Measurements from ENCODE around the gene FADS3. TPM values are rescaled to one million over a fixed set of nuclear protein-coding genes. Genes with fewer than 3 reads are reported as not detected.

FADS3 gene
- total and polyA plus RNA-seq, 9 of the 15 experiments (the other 6 are each of a cell fraction or from before 2014, with no cell fraction given) = 0.97 to 148 (median 92.7) TPM

- no peak for TF ChIP-seq SREBF2 (CRISPR knock-in tag; IDR thresholded peaks at IDR 0.05)
- no peak for TF ChIP-seq CHAMP1 (IDR thresholded peaks at IDR 0.05)
- TF ChIP-seq ZNF253 (CRISPR knock-in tag; conservative IDR thresholded peaks at IDR 0.05) = no peak
- no peak for TF ChIP-seq PTRF (tag; IDR thresholded peaks at IDR 0.05)
- peak; percentile 81 to 87 for TF ChIP-seq TRIM24 (IDR thresholded peaks at IDR 0.05)
- TF ChIP-seq SMARCC2 (IDR thresholded peaks at IDR 0.05; ENCODE audit: low read depth) = peak; percentile 39; the same call in 1 of the 2 replicates
- no peak for TF ChIP-seq ZBTB33 (CRISPR knock-in tag; IDR thresholded peaks at IDR 0.05)
- no peak for TF ChIP-seq BRF1 (IDR thresholded peaks at IDR 0.05; ENCODE audit: borderline replicate concordance, extremely low read depth, insufficient read length)
- no peak for TF ChIP-seq SAFB2 (IDR thresholded peaks at IDR 0.05; ENCODE audit: borderline replicate concordance, low read depth, low read length, severe bottlenecking)
- peak; percentile 89 for TF ChIP-seq ZNF583 (CRISPR knock-in tag; IDR thresholded peaks at IDR 0.05)
- TF ChIP-seq STAT5A (IDR thresholded peaks at IDR 0.05; ENCODE audit: borderline replicate concordance, low read length) = peak; percentile 77; the same call in 1 of the 2 replicates
- TF ChIP-seq JUND (IDR thresholded peaks at IDR 0.05; ENCODE audit: borderline replicate concordance, low read depth, low read length) = peak; percentile 76
- peak; percentile 77; the same call in 2 of the 3 replicates for TF ChIP-seq JUND (tag; IDR thresholded peaks at IDR 0.05; ENCODE audit: borderline replicate concordance, low read depth, low read length)
- TF ChIP-seq NR2F6 (CRISPR knock-in tag; IDR thresholded peaks at IDR 0.05) = no peak
- no peak for TF ChIP-seq SPI1 (IDR thresholded peaks at IDR 0.05; ENCODE audit: borderline replicate concordance, low read depth, low read length)
- TF ChIP-seq TAF9B (IDR thresholded peaks at IDR 0.05; ENCODE audit: partially characterized antibody) = no peak
- TF ChIP-seq TCFL5 (CRISPR knock-in tag; conservative IDR thresholded peaks at IDR 0.05) = no peak
- peak; percentile 83 for TF ChIP-seq ZBTB17 (CRISPR knock-in tag; IDR thresholded peaks at IDR 0.05)
- TF ChIP-seq FOXP4 (CRISPR knock-in tag; IDR thresholded peaks at IDR 0.05; ENCODE audit: borderline replicate concordance) = no peak
- TF ChIP-seq MAFG (tag; conservative IDR thresholded peaks at IDR 0.05) = no peak
- TF ChIP-seq MEF2A (IDR thresholded peaks at IDR 0.05; ENCODE audit: control insufficient read depth, low read depth, low read length) = no peak
- 0 out of 2 replicates have a peak, but pooled peaks have one; percentile 47 for TF ChIP-seq ZNF12 (CRISPR knock-in tag; IDR thresholded peaks at IDR 0.05)
Measured at GRCh38 chr11:61869708-61870451, 21.5 kb downstream of the FADS3 start (continued).

Data from K562 (cell line).